ENCODE measurements around the gene SIDT2.

SIDT2 gene

GRCh38 chr11:117219455-117219854 lies 40.9 kb downstream of the SIDT2 start:
- Histone ChIP-seq H3K4me3 (ENCODE audit: low read length) (no peak overlapping the region), H3K9ac (ENCODE audit: low read depth, low read length) (no peak overlapping the region), H3K4me1 (ENCODE audit: insufficient read depth, low read length) (peaks cover 11% of the 10 kb centered on the region; the same call in 1 of the 2 replicates), H3K27me3 (ENCODE audit: insufficient read depth, low read length) (no peaks in the 10 kb centered on the region), H3K9me3 (ENCODE audit: insufficient read depth, low read depth, low read length) (no peaks in the 10 kb centered on the region), H3K36me3 (ENCODE audit: insufficient read depth, low read length) (peaks cover 67% of the 10 kb centered on the region), H3K27ac (ENCODE audit: low read depth, low read length) (no peak overlapping the region)
- 94% methylated on average over 8 of the region's 8 CpGs for WGBS

- Histone ChIP-seq H3K9ac (ENCODE audit: low read depth, low read length) (no peak overlapping the region), H3K27ac (ENCODE audit: low read depth, low read length) (no peak overlapping the region), H3K4me1 (ENCODE audit: insufficient read depth, low read length) (peaks cover 11% of the 10 kb centered on the region; the same call in 1 of the 2 replicates), H3K9me3 (ENCODE audit: insufficient read depth, low read depth, low read length) (no peaks in the 10 kb centered on the region), H3K36me3 (ENCODE audit: insufficient read depth, low read length) (peaks cover 68% of the 10 kb centered on the region), H3K4me3 (ENCODE audit: low read length) (no peak overlapping the region), H3K27me3 (ENCODE audit: insufficient read depth, low read length) (no peaks in the 10 kb centered on the region)
- WGBS = 96% methylated on average over 4 of the region's 4 CpGs
These were observed 41.5 kb downstream of the SIDT2 start for GRCh38 chr11:117219995-117220394.

GRCh38 chr11:117220568-117220967 lies 42.0 kb downstream of the SIDT2 start:
- Histone ChIP-seq H3K4me3 (ENCODE audit: low read length) (no peak overlapping the region), H3K27ac (ENCODE audit: low read depth, low read length) (no peak overlapping the region), H3K4me1 (ENCODE audit: insufficient read depth, low read length) (peaks cover 11% of the 10 kb centered on the region; the same call in 1 of the 2 replicates), H3K9me3 (ENCODE audit: insufficient read depth, low read depth, low read length) (no peaks in the 10 kb centered on the region), H3K9ac (ENCODE audit: low read depth, low read length) (no peak overlapping the region), H3K36me3 (ENCODE audit: insufficient read depth, low read length) (peaks cover 72% of the 10 kb centered on the region), H3K27me3 (ENCODE audit: insufficient read depth, low read length) (no peaks in the 10 kb centered on the region)
- 93% methylated on average over 9 of the region's 9 CpGs for WGBS

GRCh38 chr11:117220999-117221774 lies 42.6 kb downstream of the SIDT2 start:
- Histone ChIP-seq H3K4me1 (ENCODE audit: insufficient read depth, low read length) (peaks cover 11% of the 10 kb centered on the region; the same call in 1 of the 2 replicates), H3K9me3 (ENCODE audit: insufficient read depth, low read depth, low read length) (no peaks in the 10 kb centered on the region), H3K4me3 (ENCODE audit: low read length) (no peak overlapping the region), H3K9ac (ENCODE audit: low read depth, low read length) (no peak overlapping the region), H3K27me3 (ENCODE audit: insufficient read depth, low read length) (no peaks in the 10 kb centered on the region), H3K36me3 (ENCODE audit: insufficient read depth, low read length) (peaks cover 77% of the 10 kb centered on the region), H3K27ac (ENCODE audit: low read depth, low read length) (peak overlapping the region; percentile 25; the same call in 1 of the 2 replicates)
- 87% methylated on average over 7 of the region's 7 CpGs for WGBS

- Histone ChIP-seq H3K9ac (ENCODE audit: low read depth, low read length) (no peak overlapping the region), H3K9me3 (ENCODE audit: insufficient read depth, low read depth, low read length) (no peaks in the 10 kb centered on the region), H3K4me3 (ENCODE audit: low read length) (no peak overlapping the region), H3K27me3 (ENCODE audit: insufficient read depth, low read length) (no peaks in the 10 kb centered on the region), H3K4me1 (ENCODE audit: insufficient read depth, low read length) (peaks cover 11% of the 10 kb centered on the region; the same call in 1 of the 2 replicates), H3K27ac (ENCODE audit: low read depth, low read length) (peak overlapping the region; percentile 25; the same call in 1 of the 2 replicates), H3K36me3 (ENCODE audit: insufficient read depth, low read length) (peaks cover 78% of the 10 kb centered on the region)
- 83% methylated on average over 7 of the region's 7 CpGs for WGBS
These were observed 43.4 kb downstream of the SIDT2 start for GRCh38 chr11:117221775-117222517.

GRCh38 chr11:117222991-117223740 lies 44.6 kb downstream of the SIDT2 start:
- Histone ChIP-seq H3K4me1 (ENCODE audit: insufficient read depth, low read length) (peaks cover 11% of the 10 kb centered on the region; the same call in 1 of the 2 replicates), H3K4me3 (ENCODE audit: low read length) (no peak overlapping the region), H3K36me3 (ENCODE audit: insufficient read depth, low read length) (peaks cover 76% of the 10 kb centered on the region), H3K27ac (ENCODE audit: low read depth, low read length) (no peak overlapping the region), H3K9ac (ENCODE audit: low read depth, low read length) (no peak overlapping the region), H3K9me3 (ENCODE audit: insufficient read depth, low read depth, low read length) (no peaks in the 10 kb centered on the region), H3K27me3 (ENCODE audit: insufficient read depth, low read length) (no peaks in the 10 kb centered on the region)
- 87% methylated on average over 14 of the region's 14 CpGs for WGBS

GRCh38 chr11:117223741-117224689 lies 45.5 kb downstream of the SIDT2 start:
- 91% methylated on average over 17 of the region's 17 CpGs for WGBS
- Histone ChIP-seq H3K4me3 (ENCODE audit: low read length) (no peak overlapping the region), H3K27me3 (ENCODE audit: insufficient read depth, low read length) (no peaks in the 10 kb centered on the region), H3K27ac (ENCODE audit: low read depth, low read length) (no peak overlapping the region), H3K9ac (ENCODE audit: low read depth, low read length) (no peak overlapping the region), H3K9me3 (ENCODE audit: insufficient read depth, low read depth, low read length) (no peaks in the 10 kb centered on the region), H3K36me3 (ENCODE audit: insufficient read depth, low read length) (peaks cover 73% of the 10 kb centered on the region), H3K4me1 (ENCODE audit: insufficient read depth, low read length) (peaks cover 11% of the 10 kb centered on the region; the same call in 1 of the 2 replicates)

- WGBS = 95% methylated on average over 9 of the region's 9 CpGs
- Histone ChIP-seq H3K27me3 (ENCODE audit: insufficient read depth, low read length) (no peaks in the 10 kb centered on the region), H3K4me1 (ENCODE audit: insufficient read depth, low read length) (peaks cover 11% of the 10 kb centered on the region; the same call in 1 of the 2 replicates), H3K4me3 (ENCODE audit: low read length) (no peak overlapping the region), H3K27ac (ENCODE audit: low read depth, low read length) (no peak overlapping the region), H3K36me3 (ENCODE audit: insufficient read depth, low read length) (peaks cover 67% of the 10 kb centered on the region), H3K9me3 (ENCODE audit: insufficient read depth, low read depth, low read length) (no peaks in the 10 kb centered on the region), H3K9ac (ENCODE audit: low read depth, low read length) (no peak overlapping the region)
These were observed 47.1 kb downstream of the SIDT2 start for GRCh38 chr11:117225553-117226170.

- Histone ChIP-seq H3K4me3 (ENCODE audit: low read length) (no peak overlapping the region), H3K27me3 (ENCODE audit: insufficient read depth, low read length) (no peaks in the 10 kb centered on the region), H3K9me3 (ENCODE audit: insufficient read depth, low read depth, low read length) (no peaks in the 10 kb centered on the region), H3K36me3 (ENCODE audit: insufficient read depth, low read length) (peaks cover 59% of the 10 kb centered on the region), H3K4me1 (ENCODE audit: insufficient read depth, low read length) (peaks cover 16% of the 10 kb centered on the region), H3K27ac (ENCODE audit: low read depth, low read length) (no peak overlapping the region), H3K9ac (ENCODE audit: low read depth, low read length) (no peak overlapping the region)
- WGBS = 78% methylated on average over 18 of the region's 19 CpGs
These were observed 48.1 kb downstream of the SIDT2 start for GRCh38 chr11:117226388-117227385.

Measured in HUES64 (cell line).